Measurements from ENCODE around the gene CD9.

The CD9 gene

GRCh38 chr12:6235906-6236640 is 35.9 kb downstream of the CD9 start:
- no peak overlapping the region for H3K27ac Mint-ChIP-seq
- DNase-seq (no peak), ATAC-seq (replicated peaks) (no peak)
- H3K9me3 Mint-ChIP-seq, result no peaks in the 10 kb centered on the region
- peaks cover 12 to 15% of the 10 kb centered on the region in 2 donors for H3K4me1 Mint-ChIP-seq (ENCODE audit: low read depth in 2 of 2)
- no peak overlapping the region for H3K4me3 Mint-ChIP-seq
- peaks cover 5% of the 10 kb centered on the region for H3K36me3 Mint-ChIP-seq (ENCODE audit: insufficient read depth)
- H3K27me3 Mint-ChIP-seq, result peaks cover 26 to 81% of the 10 kb centered on the region in 2 donors

GRCh38 chr12:6236641-6236940 is 36.4 kb downstream of the CD9 start:
- Mint-ChIP-seq H3K27ac (no peak overlapping the region), H3K4me1 (ENCODE audit: low read depth in 2 of 2) (peaks cover 7 to 13% of the 10 kb centered on the region in 2 donors), H3K9me3 (no peaks in the 10 kb centered on the region), H3K36me3 (ENCODE audit: insufficient read depth) (peaks cover 5% of the 10 kb centered on the region), H3K27me3 (peaks cover 26 to 86% of the 10 kb centered on the region in 2 donors), H3K4me3 (no peak overlapping the region)
- no peak for ATAC-seq (replicated peaks)
- DNase-seq, result no peak

GRCh38 chr12:6237830-6238229 is 37.6 kb downstream of the CD9 start:
- Mint-ChIP-seq H3K36me3 (ENCODE audit: insufficient read depth) (peaks cover 5% of the 10 kb centered on the region), H3K27me3 (peaks cover 26 to 85% of the 10 kb centered on the region in 2 donors), H3K9me3 (no peaks in the 10 kb centered on the region), H3K4me3 (no peak overlapping the region), H3K27ac (no peak overlapping the region), H3K4me1 (ENCODE audit: low read depth in 2 of 2) (peaks cover 0 to 3% of the 10 kb centered on the region in 2 donors)
- no peak for ATAC-seq (replicated peaks)
- no peak for DNase-seq

GRCh38 chr12:6238875-6239274 is 38.7 kb downstream of the CD9 start:
- H3K4me1 Mint-ChIP-seq (ENCODE audit: low read depth in 2 of 2), result no peaks in the 10 kb centered on the region
- H3K36me3 Mint-ChIP-seq (ENCODE audit: insufficient read depth), result peaks cover 5% of the 10 kb centered on the region
- no peak overlapping the region for H3K27ac Mint-ChIP-seq
- ATAC-seq (replicated peaks) (no peak), DNase-seq (no peak)
- H3K4me3 Mint-ChIP-seq, result no peak overlapping the region
- H3K9me3 Mint-ChIP-seq, result no peaks in the 10 kb centered on the region
- peaks cover 26 to 82% of the 10 kb centered on the region in 2 donors for H3K27me3 Mint-ChIP-seq

- ATAC-seq (replicated peaks) (no peak), DNase-seq (no peak)
- Mint-ChIP-seq H3K4me1 (ENCODE audit: low read depth in 2 of 2) (no peaks in the 10 kb centered on the region), H3K27ac (no peak overlapping the region), H3K4me3 (no peak overlapping the region), H3K36me3 (ENCODE audit: insufficient read depth) (peaks cover 3% of the 10 kb centered on the region), H3K9me3 (no peaks in the 10 kb centered on the region), H3K27me3 (peaks cover 20 to 57% of the 10 kb centered on the region in 2 donors)
These were observed 41.3 kb downstream of the CD9 start for GRCh38 chr12:6241495-6241894.

- Mint-ChIP-seq H3K27ac (no peak overlapping the region), H3K36me3 (ENCODE audit: insufficient read depth) (no peaks in the 10 kb centered on the region), H3K4me1 (ENCODE audit: low read depth in 2 of 2) (no peaks in the 10 kb centered on the region), H3K4me3 (no peak overlapping the region), H3K27me3 (peaks cover 26 to 53% of the 10 kb centered on the region in 2 donors), H3K9me3 (no peaks in the 10 kb centered on the region)
- DNase-seq (no peak), ATAC-seq (replicated peaks) (no peak)
These were observed 49.4 kb downstream of the CD9 start for GRCh38 chr12:6249580-6249979.

- H3K4me3 Mint-ChIP-seq, result no peak overlapping the region
- H3K36me3 Mint-ChIP-seq (ENCODE audit: insufficient read depth), result no peaks in the 10 kb centered on the region
- no peaks in the 10 kb centered on the region for H3K9me3 Mint-ChIP-seq
- DNase-seq (no peak), ATAC-seq (replicated peaks) (no peak)
- H3K27ac Mint-ChIP-seq, result no peak overlapping the region
- peaks cover 26 to 53% of the 10 kb centered on the region in 2 donors for H3K27me3 Mint-ChIP-seq
- H3K4me1 Mint-ChIP-seq (ENCODE audit: low read depth in 2 of 2), result no peaks in the 10 kb centered on the region
These were observed 50.1 kb downstream of the CD9 start for GRCh38 chr12:6250343-6250742.

GRCh38 chr12:6253278-6253677 is 53.1 kb downstream of the CD9 start:
- Mint-ChIP-seq H3K4me3 (no peak overlapping the region), H3K27ac (no peak overlapping the region), H3K36me3 (ENCODE audit: insufficient read depth) (no peaks in the 10 kb centered on the region), H3K4me1 (ENCODE audit: low read depth in 2 of 2) (no peaks in the 10 kb centered on the region), H3K27me3 (peaks cover 26 to 53% of the 10 kb centered on the region in 2 donors), H3K9me3 (no peaks in the 10 kb centered on the region)
- ATAC-seq (replicated peaks) (no peak), DNase-seq (no peak)

- DNase-seq (no peak), ATAC-seq (replicated peaks) (no peak)
- Mint-ChIP-seq H3K4me3 (no peak overlapping the region), H3K27ac (no peak overlapping the region), H3K27me3 (peaks cover 17 to 44% of the 10 kb centered on the region in 2 donors), H3K36me3 (ENCODE audit: insufficient read depth) (no peaks in the 10 kb centered on the region), H3K4me1 (ENCODE audit: low read depth in 2 of 2) (no peaks in the 10 kb centered on the region), H3K9me3 (no peaks in the 10 kb centered on the region)
These were observed 54.3 kb downstream of the CD9 start for GRCh38 chr12:6254491-6254890.

- Mint-ChIP-seq H3K27ac (no peak overlapping the region), H3K36me3 (ENCODE audit: insufficient read depth) (no peaks in the 10 kb centered on the region), H3K4me3 (no peak overlapping the region), H3K9me3 (no peaks in the 10 kb centered on the region), H3K27me3 (peaks cover 5 to 36% of the 10 kb centered on the region in 2 donors), H3K4me1 (ENCODE audit: low read depth in 2 of 2) (no peaks in the 10 kb centered on the region)
- DNase-seq (no peak), ATAC-seq (replicated peaks) (no peak)
These were observed 56.8 kb downstream of the CD9 start for GRCh38 chr12:6257007-6257406.

- H3K27me3 Mint-ChIP-seq, result peaks cover 5 to 17% of the 10 kb centered on the region in 2 donors
- no peaks in the 10 kb centered on the region for H3K4me1 Mint-ChIP-seq (ENCODE audit: low read depth in 2 of 2)
- H3K9me3 Mint-ChIP-seq, result no peaks in the 10 kb centered on the region
- ATAC-seq (replicated peaks) (no peak), DNase-seq (no peak)
- no peak overlapping the region for H3K4me3 Mint-ChIP-seq
- no peak overlapping the region for H3K27ac Mint-ChIP-seq
- H3K36me3 Mint-ChIP-seq (ENCODE audit: insufficient read depth), result peaks cover 3% of the 10 kb centered on the region
These were observed 62.0 kb downstream of the CD9 start for GRCh38 chr12:6262211-6262610.

GRCh38 chr12:6262623-6263022 is 62.4 kb downstream of the CD9 start:
- DNase-seq, result no peak
- Mint-ChIP-seq H3K4me1 (ENCODE audit: low read depth in 2 of 2) (no peaks in the 10 kb centered on the region), H3K9me3 (no peaks in the 10 kb centered on the region), H3K27ac (no peak overlapping the region), H3K36me3 (ENCODE audit: insufficient read depth) (peaks cover 3% of the 10 kb centered on the region), H3K4me3 (no peak overlapping the region), H3K27me3 (peaks cover 5 to 17% of the 10 kb centered on the region in 2 donors)
- no peak for ATAC-seq (replicated peaks)

GRCh38 chr12:6263931-6264330 is 63.7 kb downstream of the CD9 start:
- Mint-ChIP-seq H3K27ac (no peak overlapping the region), H3K4me3 (no peak overlapping the region), H3K27me3 (peaks cover 5 to 17% of the 10 kb centered on the region in 2 donors), H3K4me1 (ENCODE audit: low read depth in 2 of 2) (no peaks in the 10 kb centered on the region), H3K9me3 (no peaks in the 10 kb centered on the region), H3K36me3 (ENCODE audit: insufficient read depth) (peaks cover 3% of the 10 kb centered on the region)
- DNase-seq (no peak), ATAC-seq (replicated peaks) (no peak)

- ATAC-seq (replicated peaks) (no peak), DNase-seq (no peak)
- no peak overlapping the region for H3K27ac Mint-ChIP-seq
- no peaks in the 10 kb centered on the region for H3K9me3 Mint-ChIP-seq
- H3K27me3 Mint-ChIP-seq, result peaks cover 5 to 17% of the 10 kb centered on the region in 2 donors
- no peak overlapping the region for H3K4me3 Mint-ChIP-seq
- peaks cover 3% of the 10 kb centered on the region for H3K36me3 Mint-ChIP-seq (ENCODE audit: insufficient read depth)
- H3K4me1 Mint-ChIP-seq (ENCODE audit: low read depth in 2 of 2), result no peaks in the 10 kb centered on the region
These were observed 64.3 kb downstream of the CD9 start for GRCh38 chr12:6264402-6265037.

Measured in effector memory CD8-positive, alpha-beta T cell (primary cell).